Measurements from ENCODE around the gene SDSL. TPM values are rescaled to one million over a fixed set of nuclear protein-coding genes. Genes with fewer than 3 reads are reported as not detected.

Gene SDSL
- total RNA-seq, 4 donors from 2014 or later, result 0.48 to 3.1 (median 1.5) TPM; not detected in 1

GRCh38 chr12:113396200-113396599 is 26.0 kb upstream of the SDSL start:
- H3K36me3 ChIP-seq, result peaks cover 0 to 2% (median 0%) of the 10 kb centered on the region in 3 donors
- H3K9me3 ChIP-seq, result no peaks in the 10 kb centered on the region
- no peak overlapping the region for H3K27ac ChIP-seq
- no peak for DNase-seq
- H3K4me1 ChIP-seq, result no peaks in the 10 kb centered on the region
- no peak overlapping the region for H3K4me3 ChIP-seq
- peaks cover 0 to 32% (median 0%) of the 10 kb centered on the region in 4 donors for H3K27me3 ChIP-seq
- intact Hi-C loops (cut with DNase I), result no loop called here
- TF ChIP-seq CTCF (IDR thresholded peaks at IDR 0.05) (no peak), POLR2A (IDR thresholded peaks at IDR 0.05) (no peak)

DNA sequence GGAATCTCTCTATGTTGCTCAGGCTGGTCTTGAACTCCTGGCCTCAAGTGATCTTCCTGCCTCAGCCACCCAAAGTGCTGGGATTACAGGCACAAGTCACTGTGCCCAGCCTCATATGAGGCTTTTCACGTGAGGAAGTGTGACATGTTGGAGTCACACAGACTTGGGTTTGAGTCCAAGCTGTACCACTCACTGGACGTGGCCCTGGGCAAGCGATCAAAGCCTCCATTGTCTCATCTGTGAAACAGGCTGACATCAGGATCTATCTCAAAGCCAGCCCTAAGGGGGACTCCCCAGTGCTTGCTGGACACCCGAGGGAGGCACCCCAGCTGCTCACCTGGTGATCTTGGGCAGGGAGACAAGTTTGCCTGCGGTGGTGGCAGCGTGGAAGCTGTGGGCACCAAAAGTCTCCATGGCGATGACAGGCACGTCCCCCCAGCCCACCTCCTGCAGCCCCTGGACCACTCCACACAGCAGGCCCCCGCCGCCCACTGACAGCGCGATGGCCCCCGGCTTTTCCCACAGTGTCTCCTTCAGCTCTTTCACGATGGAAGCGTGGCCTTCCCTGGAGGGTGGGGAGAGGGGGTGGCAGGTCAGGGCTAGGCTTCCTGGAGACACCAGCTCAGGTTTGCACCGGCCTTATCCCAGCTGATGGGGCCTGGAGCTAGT is 25.2 kb upstream of the SDSL start:
- intact Hi-C loops (cut with DNase I), result no loop called here

GRCh38 chr12:113397497-113398197 is 24.5 kb upstream of the SDSL start:
- TF ChIP-seq CTCF (IDR thresholded peaks at IDR 0.05), result no peak
- no peak for TF ChIP-seq POLR2A (IDR thresholded peaks at IDR 0.05)
- 54 to 64% methylated on average over 6 to 9 of the region's 10 CpGs for WGBS, 2 donors
- H3K27me3 ChIP-seq, result peaks cover 0 to 44% (median 0%) of the 10 kb centered on the region in 4 donors

More for the DNA sequence above, 25.2 kb upstream of the SDSL start:
- no peak for TF ChIP-seq POLR2A (IDR thresholded peaks at IDR 0.05)
- no peak for TF ChIP-seq CTCF (IDR thresholded peaks at IDR 0.05)
- 50 to 66% methylated on average over 11 to 15 of the region's 16 CpGs for WGBS, 2 donors
- Histone ChIP-seq H3K4me3 (no peak overlapping the region), H3K27me3 (peaks cover 0 to 37% (median 0%) of the 10 kb centered on the region in 4 donors), H3K4me1 (no peaks in the 10 kb centered on the region), H3K27ac (no peak overlapping the region), H3K36me3 (no peaks in the 10 kb centered on the region), H3K9me3 (no peaks in the 10 kb centered on the region)
- no peak for DNase-seq

DNA sequence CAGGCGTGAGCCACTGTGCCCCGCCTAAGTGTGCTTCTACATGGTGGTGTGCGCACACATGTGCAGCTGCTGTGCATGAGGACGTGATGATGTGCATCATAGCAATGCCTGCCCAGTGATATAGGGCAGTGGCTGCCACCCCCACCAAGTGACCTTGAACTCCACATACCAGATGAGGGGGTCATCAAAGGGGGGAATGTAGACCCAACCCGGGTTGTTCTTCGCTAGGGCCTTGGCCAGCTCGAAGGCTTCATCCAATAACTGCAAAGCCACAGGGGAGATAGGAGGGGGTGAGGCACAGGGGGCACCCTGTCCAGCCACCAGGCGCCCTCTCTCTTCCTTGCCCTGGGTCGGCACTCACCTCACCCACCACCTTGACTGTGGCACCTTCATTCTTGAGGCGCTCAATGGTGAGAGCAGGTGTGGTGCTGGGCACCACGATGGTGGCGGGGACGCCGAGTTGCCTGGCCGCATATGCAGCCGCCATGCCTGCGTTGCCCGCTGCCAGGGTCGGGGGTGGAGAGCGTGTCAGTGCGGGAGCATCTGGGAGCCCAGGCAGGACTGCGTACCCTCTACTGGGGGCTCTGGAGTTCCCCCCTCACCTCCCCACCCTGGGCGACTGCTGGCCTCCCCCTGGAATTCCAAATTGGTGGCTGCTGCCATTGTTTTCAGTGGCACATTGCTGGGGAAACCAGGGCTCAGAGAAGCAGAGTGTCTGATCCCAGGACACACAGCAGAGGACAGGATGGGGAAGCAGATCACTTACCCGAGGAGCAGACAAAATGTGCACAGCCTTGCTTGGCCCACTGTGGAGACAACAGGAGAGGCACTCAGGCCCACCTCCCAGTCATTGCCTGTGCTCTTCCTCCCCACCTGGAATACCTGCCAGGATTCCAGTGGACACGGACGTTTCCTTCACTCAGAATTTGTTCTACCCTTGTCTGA is 23.6 kb upstream of the SDSL start:
- intact Hi-C loops (cut with DNase I), result no loop called here
- 64 to 87% methylated on average over 3 to 10 of the region's 26 CpGs for WGBS, 2 donors
- H3K4me1 ChIP-seq, result peaks cover 0 to 3% (median under 1%) of the 10 kb centered on the region in 3 donors
- TF ChIP-seq CTCF (IDR thresholded peaks at IDR 0.05) (no peak), POLR2A (IDR thresholded peaks at IDR 0.05) (no peak)
- peaks cover 0 to 51% (median 0%) of the 10 kb centered on the region in 4 donors for H3K27me3 ChIP-seq
- no peak for DNase-seq
- H3K36me3 ChIP-seq, result no peaks in the 10 kb centered on the region
- no peak overlapping the region for H3K27ac ChIP-seq
- no peaks in the 10 kb centered on the region for H3K9me3 ChIP-seq
- no peak overlapping the region for H3K4me3 ChIP-seq

More at GRCh38 chr12:113397497-113398197, 24.5 kb upstream of the SDSL start:
- intact Hi-C loops (cut with DNase I), result no loop called here
- H3K4me3 ChIP-seq, result no peak overlapping the region
- no peaks in the 10 kb centered on the region for H3K9me3 ChIP-seq
- no peak overlapping the region for H3K27ac ChIP-seq
- no peaks in the 10 kb centered on the region for H3K4me1 ChIP-seq
- no peak for DNase-seq
- H3K36me3 ChIP-seq, result no peaks in the 10 kb centered on the region

Measured in esophagus squamous epithelium (tissue), 5 donors.